ENCODE results near the gene SPNS2. TPM values are rescaled to one million over a fixed set of nuclear protein-coding genes. Genes with fewer than 3 reads are reported as not detected.

Gene SPNS2
- total and polyA plus RNA-seq, 2 donors (not counting 1 experiment from before 2014, with no cell fraction given) = 0.48 TPM; not detected in 1

DNA sequence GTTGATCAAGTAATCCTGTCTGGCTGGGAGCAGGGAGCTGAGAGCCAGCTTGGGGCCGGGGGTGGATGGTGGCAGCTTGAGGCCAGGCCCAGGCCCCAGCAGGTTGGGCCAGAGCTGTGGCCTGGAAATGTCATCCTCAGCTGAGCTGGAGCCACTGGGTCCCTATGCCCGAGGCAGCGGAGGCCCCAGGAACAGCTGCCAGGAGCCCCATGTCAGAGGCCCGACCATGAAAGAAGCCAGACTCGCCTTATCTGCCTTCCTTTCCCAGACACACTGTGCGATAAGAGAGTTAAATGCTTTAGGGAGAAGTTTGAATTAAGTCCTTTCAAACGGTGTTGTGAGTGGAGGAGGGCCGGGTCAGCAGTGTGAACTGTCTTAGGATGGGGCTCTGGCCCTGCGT lies 89.1 kb downstream of the SPNS2 start:
- H3K4me3 ChIP-seq (ENCODE audit: control extremely low read depth in 1 of 5, extremely low read depth in 1 of 5, insufficient read depth in 1 of 5, low read depth in 2 of 5, low read length in 4 of 5) = no peak overlapping the region
- no peak for TF ChIP-seq EZH2 (IDR thresholded peaks at IDR 0.05; ENCODE audit: borderline replicate concordance, insufficient read depth, low read depth, low read length, poor library complexity, severe bottlenecking)
- TF ChIP-seq, protein P1, sequence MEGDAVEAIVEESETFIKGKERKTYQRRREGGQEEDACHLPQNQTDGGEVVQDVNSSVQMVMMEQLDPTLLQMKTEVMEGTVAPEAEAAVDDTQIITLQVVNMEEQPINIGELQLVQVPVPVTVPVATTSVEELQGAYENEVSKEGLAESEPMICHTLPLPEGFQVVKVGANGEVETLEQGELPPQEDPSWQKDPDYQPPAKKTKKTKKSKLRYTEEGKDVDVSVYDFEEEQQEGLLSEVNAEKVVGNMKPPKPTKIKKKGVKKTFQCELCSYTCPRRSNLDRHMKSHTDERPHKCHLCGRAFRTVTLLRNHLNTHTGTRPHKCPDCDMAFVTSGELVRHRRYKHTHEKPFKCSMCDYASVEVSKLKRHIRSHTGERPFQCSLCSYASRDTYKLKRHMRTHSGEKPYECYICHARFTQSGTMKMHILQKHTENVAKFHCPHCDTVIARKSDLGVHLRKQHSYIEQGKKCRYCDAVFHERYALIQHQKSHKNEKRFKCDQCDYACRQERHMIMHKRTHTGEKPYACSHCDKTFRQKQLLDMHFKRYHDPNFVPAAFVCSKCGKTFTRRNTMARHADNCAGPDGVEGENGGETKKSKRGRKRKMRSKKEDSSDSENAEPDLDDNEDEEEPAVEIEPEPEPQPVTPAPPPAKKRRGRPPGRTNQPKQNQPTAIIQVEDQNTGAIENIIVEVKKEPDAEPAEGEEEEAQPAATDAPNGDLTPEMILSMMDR (IDR thresholded peaks at IDR 0.05) = no peak
- H3K4me1 ChIP-seq (ENCODE audit: control insufficient read depth in 2 of 2, insufficient read depth in 2 of 2, low read length in 2 of 2) = peaks cover 8 to 14% of the 10 kb centered on the region in 2 donors
- peaks cover 0 to 3% (median 0%) of the 10 kb centered on the region in 3 donors for H3K9me3 ChIP-seq (ENCODE audit: control extremely low read depth in 1 of 3, control insufficient read depth in 2 of 3, insufficient read depth in 1 of 3, low read length in 2 of 3)
- ATAC-seq (ENCODE audit: low read depth) = no peak
- POLR2A ChIA-PET = no interaction called here
- H3K27me3 ChIP-seq (replicated peaks in 1 of 4; ENCODE audit: control extremely low read depth in 1 of 4, control insufficient read depth in 3 of 4, insufficient read depth in 4 of 4, low read length in 3 of 4) = peaks cover 0 to 25% (median 18%) of the 10 kb centered on the region in 4 experiments
- CTCF ChIA-PET = interaction anchor here (1.0 to 1.9 kb wide), 2 partner anchors 21 to 89 kb away, joined by 3 to 4 read pairs; no protein-coding TSS in a partner anchor
- no peak for DNase-seq
- no peaks in the 10 kb centered on the region for H3K79me2 ChIP-seq (ENCODE audit: control insufficient read depth, insufficient read depth, low read length)
- Mint-ChIP-seq H3K27ac (no peak overlapping the region), H3K4me1 (peaks cover 8% of the 10 kb centered on the region), H3K9me3 (ENCODE audit: insufficient read depth) (no peaks in the 10 kb centered on the region), H3K4me3 (no peak overlapping the region), H3K27me3 (peaks cover 38% of the 10 kb centered on the region)
- no peak overlapping the region for H3K27ac ChIP-seq (ENCODE audit: low read length in 2 of 2)
- H2AFZ ChIP-seq (ENCODE audit: insufficient read depth, low read depth, low read length, poor library complexity, severe bottlenecking) = no peak overlapping the region
- no peak overlapping the region for H3K9ac ChIP-seq (ENCODE audit: low read length)
- WGBS (ENCODE audit: insufficient coverage) = 78% methylated on average over 6 of the region's 9 CpGs
- H3K36me3 ChIP-seq (replicated peaks in 1 of 2; ENCODE audit: control extremely low read depth in 1 of 2, control insufficient read depth in 1 of 2, extremely low read depth in 1 of 2, insufficient read depth in 2 of 2, low read length in 1 of 2) = no peaks in the 10 kb centered on the region
- no peaks in the 10 kb centered on the region for H4K20me1 ChIP-seq (ENCODE audit: control insufficient read depth, insufficient read depth, low read length, poor library complexity, severe bottlenecking)
- H3K4me2 ChIP-seq (replicated peaks; ENCODE audit: low read depth, low read length, poor library complexity, severe bottlenecking) = no peak overlapping the region
- intact Hi-C loops (cut with micrococcal nuclease) = no loop called here

DNA sequence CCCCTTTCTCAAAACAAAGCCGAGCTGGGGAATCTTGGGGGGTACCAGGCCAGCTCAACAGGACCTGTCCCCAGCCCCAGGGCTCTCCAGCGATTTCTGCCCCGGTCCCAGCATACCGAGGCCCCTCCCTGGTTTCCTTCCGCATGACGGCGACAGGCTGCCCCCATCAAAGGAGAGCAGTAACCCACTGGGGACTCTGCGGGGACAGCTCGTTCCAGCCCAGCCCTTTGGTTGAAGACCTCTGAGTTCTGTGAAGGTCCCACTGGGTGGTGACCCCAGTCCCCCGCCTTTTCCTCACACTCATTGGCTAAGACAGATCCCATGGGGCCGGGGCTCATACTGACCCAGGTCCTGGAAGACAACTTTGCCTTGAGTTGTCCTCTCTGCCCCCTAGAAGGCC lies 89.7 kb downstream of the SPNS2 start:
- ATAC-seq (ENCODE audit: low read depth) (no peak), DNase-seq (no peak)
- intact Hi-C loops (cut with micrococcal nuclease) = no loop called here
- Histone ChIP-seq H2AFZ (ENCODE audit: insufficient read depth, low read depth, low read length, poor library complexity, severe bottlenecking) (no peak overlapping the region), H3K4me2 (replicated peaks; ENCODE audit: low read depth, low read length, poor library complexity, severe bottlenecking) (no peak overlapping the region), H3K4me3 (ENCODE audit: control extremely low read depth in 1 of 5, extremely low read depth in 1 of 5, insufficient read depth in 1 of 5, low read depth in 2 of 5, low read length in 4 of 5) (no peak overlapping the region), H3K27me3 (replicated peaks in 1 of 4; ENCODE audit: control extremely low read depth in 1 of 4, control insufficient read depth in 3 of 4, insufficient read depth in 4 of 4, low read length in 3 of 4) (peaks cover 0 to 22% (median 12%) of the 10 kb centered on the region in 4 experiments), H4K20me1 (ENCODE audit: control insufficient read depth, insufficient read depth, low read length, poor library complexity, severe bottlenecking) (no peaks in the 10 kb centered on the region), H3K36me3 (replicated peaks in 1 of 2; ENCODE audit: control extremely low read depth in 1 of 2, control insufficient read depth in 1 of 2, extremely low read depth in 1 of 2, insufficient read depth in 2 of 2, low read length in 1 of 2) (no peaks in the 10 kb centered on the region), H3K79me2 (ENCODE audit: control insufficient read depth, insufficient read depth, low read length) (no peaks in the 10 kb centered on the region), H3K27ac (ENCODE audit: low read length in 2 of 2) (no peak overlapping the region), H3K9ac (ENCODE audit: low read length) (no peak overlapping the region), H3K9me3 (ENCODE audit: control extremely low read depth in 1 of 3, control insufficient read depth in 2 of 3, insufficient read depth in 1 of 3, low read length in 2 of 3) (peaks cover 0 to 3% (median 0%) of the 10 kb centered on the region in 3 donors), H3K4me1 (ENCODE audit: control insufficient read depth in 2 of 2, insufficient read depth in 2 of 2, low read length in 2 of 2) (peaks cover 8% of the 10 kb centered on the region in 2 donors)
- ChIA-PET POLR2A (no interaction called here), CTCF (interaction anchor here (1.0 kb wide), 1 partner anchor 88 kb away, joined by 3 read pairs; no protein-coding TSS in a partner anchor)
- Mint-ChIP-seq H3K27me3 (peaks cover 33% of the 10 kb centered on the region), H3K4me3 (no peak overlapping the region), H3K4me1 (peaks cover 8% of the 10 kb centered on the region), H3K9me3 (ENCODE audit: insufficient read depth) (no peaks in the 10 kb centered on the region), H3K27ac (no peak overlapping the region)
- TF ChIP-seq, protein P1 (IDR thresholded peaks at IDR 0.05) = no peak
- no peak for TF ChIP-seq EZH2 (IDR thresholded peaks at IDR 0.05; ENCODE audit: borderline replicate concordance, insufficient read depth, low read depth, low read length, poor library complexity, severe bottlenecking)
- WGBS (ENCODE audit: insufficient coverage) = 67% methylated on average over 11 of the region's 11 CpGs

Other genes starting within 250 kb of the SPNS2 start
- gene ANKFY1, start 234.9 kb upstream of the SPNS2 start, total RNA-seq = 63.9 and 68.4 TPM in 2 replicates
- gene ANKFY1, start 234.9 kb upstream of the SPNS2 start, polyA plus RNA-seq = 23.1 and 38.8 TPM in 2 replicates
- gene UBE2G1, start 132.2 kb upstream of the SPNS2 start, total RNA-seq = 76.0 and 78.1 TPM in 2 replicates
- gene UBE2G1, start 132.2 kb upstream of the SPNS2 start, polyA plus RNA-seq = 27.1 and 33.3 TPM in 2 replicates
- gene SPNS3, start 64.9 kb upstream of the SPNS2 start, total RNA-seq = 0.17 and 0.44 TPM in 2 replicates
- gene SPNS3, start 64.9 kb upstream of the SPNS2 start, polyA plus RNA-seq = 0.07 and 0.52 TPM in 2 replicates
- 65.8 and 72.4 TPM in 2 replicates for gene MYBBP1A, start 56.5 kb downstream of the SPNS2 start, total RNA-seq
- 72.6 and 74.4 TPM in 2 replicates for gene MYBBP1A, start 56.5 kb downstream of the SPNS2 start, polyA plus RNA-seq
- not detected in 2 replicates for gene GGT6, start 61.7 kb downstream of the SPNS2 start, total RNA-seq
- not detected in 2 replicates for gene GGT6, start 61.7 kb downstream of the SPNS2 start, polyA plus RNA-seq
- gene SMTNL2, start 85.6 kb downstream of the SPNS2 start, total RNA-seq = not detected in 2 replicates
- gene SMTNL2, start 85.6 kb downstream of the SPNS2 start, polyA plus RNA-seq = not detected in 2 replicates
- not detected in 2 replicates for gene ALOX15, start 142.8 kb downstream of the SPNS2 start, total RNA-seq
- 0.10 and 0.13 TPM in 2 replicates for gene ALOX15, start 142.8 kb downstream of the SPNS2 start, polyA plus RNA-seq
- 71.8 and 80.9 TPM in 2 replicates for gene PELP1, start 205.3 kb downstream of the SPNS2 start, total RNA-seq
- 34.9 and 46.1 TPM in 2 replicates for gene PELP1, start 205.3 kb downstream of the SPNS2 start, polyA plus RNA-seq
- gene ARRB2, start 211.8 kb downstream of the SPNS2 start, total RNA-seq = 148 and 164 TPM in 2 replicates
- gene ARRB2, start 211.8 kb downstream of the SPNS2 start, polyA plus RNA-seq = 86.8 and 111 TPM in 2 replicates
- gene MED11, start 232.5 kb downstream of the SPNS2 start, total RNA-seq = 25.5 and 30.7 TPM in 2 replicates
- gene MED11, start 232.5 kb downstream of the SPNS2 start, polyA plus RNA-seq = 25.3 and 49.1 TPM in 2 replicates
- 2.1 and 2.5 TPM in 2 replicates for gene ZMYND15, start 241.0 kb downstream of the SPNS2 start, total RNA-seq
- 0.72 and 0.82 TPM in 2 replicates for gene ZMYND15, start 241.0 kb downstream of the SPNS2 start, polyA plus RNA-seq
- 19.3 and 22.0 TPM in 2 replicates for gene CXCL16, start 241.0 kb downstream of the SPNS2 start, total RNA-seq
- 10.9 and 13.8 TPM in 2 replicates for gene CXCL16, start 241.0 kb downstream of the SPNS2 start, polyA plus RNA-seq

All from B cell (primary cell).